Occipital lobe (tissue), 2 donors: ENCODE results near the gene APOLD1. TPM values are rescaled to one million over a fixed set of nuclear protein-coding genes. Genes with fewer than 3 reads are reported as not detected.
A peak's percentile ranks its signal among the peaks of the same experiment; 100 is the strongest.
"Not testable (repeated sequence)": the region's sequence is repeated elsewhere in the genome, so short reads cannot be mapped to it uniquely, and the experiment has no call there.

ENCODE experiments used
- DNase-seq: peaks from one replicate; lab custom pipeline; 2025; lab: John Stamatoyannopoulos, UW
- total RNA-seq: library from RNA; depleted of rRNA; stranded (reverse); fragments of >200 nt; gene quantifications from one replicate; pipeline ENCODE4 v1.2.3, GENCODE V29; 2014

Gene APOLD1
- total RNA-seq, 1 donor from 2014 or later = 42.9 TPM

DNA sequence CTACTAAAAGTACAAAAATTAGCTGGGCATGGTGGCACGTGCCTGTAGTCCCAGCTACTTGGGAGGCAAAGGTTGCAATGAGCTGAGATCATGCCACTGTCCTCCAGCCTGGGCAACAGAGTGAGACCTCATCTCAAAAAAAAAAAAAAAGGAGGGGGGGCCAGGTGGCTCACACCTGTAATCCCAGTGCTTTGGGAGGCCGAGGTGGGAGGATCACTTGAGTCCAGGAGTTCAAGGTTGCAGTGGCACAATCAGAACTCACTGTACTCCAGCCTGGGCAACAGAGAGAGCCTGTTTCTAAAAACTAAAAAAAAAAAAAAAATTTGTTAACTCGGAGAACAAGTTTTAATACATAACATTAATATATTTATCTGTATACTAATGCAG is 22.1 kb downstream of the APOLD1 start:
- not testable (repeated sequence) for DNase-seq

DNA sequence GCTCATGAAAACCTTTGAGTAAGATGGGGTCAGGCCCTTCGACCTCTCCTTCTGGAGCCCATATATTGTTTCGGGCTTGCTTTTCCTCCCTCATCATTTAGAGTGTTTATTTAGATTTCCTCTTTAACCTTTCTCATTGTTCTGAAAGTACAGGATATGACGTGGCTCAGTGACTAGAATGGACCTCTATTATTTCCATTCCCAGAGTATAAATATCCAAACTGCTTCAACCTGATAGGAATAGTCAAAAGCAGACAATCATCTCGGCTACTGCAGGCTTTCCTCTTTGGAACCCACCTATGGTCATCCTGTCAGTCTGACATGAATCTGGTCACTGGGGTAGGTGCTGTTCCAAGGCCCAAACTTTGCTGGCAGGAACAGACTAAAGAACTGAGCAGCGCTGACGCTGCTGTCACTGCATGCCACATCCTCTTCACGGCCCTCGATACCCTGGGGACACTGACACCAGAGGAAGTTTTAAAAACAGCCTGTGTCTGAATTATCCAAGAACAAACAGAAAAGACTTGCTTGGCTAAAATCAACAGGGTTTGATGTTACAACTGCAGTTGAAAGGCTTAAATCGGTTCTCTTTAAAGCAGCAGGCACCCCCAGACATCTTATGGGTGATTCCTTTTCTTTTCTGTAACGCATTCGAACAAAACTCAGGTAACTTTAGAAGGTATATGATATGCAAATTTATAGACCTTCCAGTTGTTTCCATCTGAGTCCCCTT is 22.7 kb downstream of the APOLD1 start:
- no peak for DNase-seq

DNA sequence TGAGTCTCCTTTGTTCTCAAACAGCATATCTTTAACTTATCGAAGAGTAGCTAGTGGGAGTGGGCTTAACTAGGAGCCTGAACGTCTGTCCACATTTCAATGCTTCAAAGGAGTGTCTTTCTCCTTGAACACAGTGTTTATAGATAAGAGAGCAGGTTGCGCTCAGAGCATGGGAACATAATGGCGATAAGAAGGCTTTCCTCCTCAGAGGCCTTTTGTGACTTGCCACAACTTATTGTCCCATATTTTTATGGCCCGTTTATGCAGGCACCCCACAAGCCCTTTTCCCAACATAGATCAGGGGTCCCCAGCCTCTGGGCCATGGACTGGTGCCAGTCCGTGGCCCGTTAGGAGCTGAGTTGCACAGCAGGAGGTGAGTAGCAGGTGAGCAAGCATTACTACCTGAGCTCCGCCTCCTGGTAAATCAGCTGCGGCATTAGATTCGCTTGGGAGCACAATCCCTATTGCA is 25.1 kb downstream of the APOLD1 start:
- DNase-seq = no peak

DNA sequence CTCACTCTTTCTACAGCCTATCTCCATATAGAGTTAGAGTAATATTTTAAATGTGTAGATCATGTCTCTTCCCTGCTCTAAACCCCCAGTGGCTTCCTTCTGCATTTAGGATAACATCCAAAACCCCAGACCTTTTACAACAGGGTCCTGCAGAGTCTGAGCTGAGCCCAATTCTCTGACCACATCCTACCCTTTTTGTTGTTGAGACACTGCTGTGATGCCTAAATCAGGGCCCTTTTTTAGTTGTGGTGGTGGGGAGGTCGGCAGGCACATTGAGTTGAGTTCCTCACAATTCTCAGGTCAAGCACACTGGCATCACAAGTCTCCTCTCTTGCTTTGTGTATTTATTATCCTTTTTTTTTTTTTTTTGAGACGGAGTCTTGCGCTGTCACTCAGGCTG is 25.9 kb downstream of the APOLD1 start:
- DNase-seq = no peak

DNA sequence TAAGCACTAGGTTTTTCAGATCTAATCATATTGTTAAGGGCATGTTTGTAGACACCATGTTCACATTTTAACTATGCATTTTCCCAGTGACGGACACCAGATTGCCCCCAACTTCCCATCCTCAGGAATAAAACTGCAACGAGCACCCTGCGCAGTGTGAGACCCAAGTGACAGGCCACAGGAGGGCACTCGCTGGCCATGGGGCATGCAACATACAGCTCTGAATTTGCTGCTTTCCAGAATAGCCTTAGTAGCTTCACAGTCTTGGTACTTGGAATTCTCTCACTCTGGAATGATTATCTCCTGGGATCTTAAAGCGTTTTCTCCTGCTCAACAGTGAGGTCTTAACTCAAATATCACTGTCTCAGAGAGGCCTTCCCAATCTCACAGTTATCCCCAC is 26.7 kb downstream of the APOLD1 start:
- no peak for DNase-seq

DNA sequence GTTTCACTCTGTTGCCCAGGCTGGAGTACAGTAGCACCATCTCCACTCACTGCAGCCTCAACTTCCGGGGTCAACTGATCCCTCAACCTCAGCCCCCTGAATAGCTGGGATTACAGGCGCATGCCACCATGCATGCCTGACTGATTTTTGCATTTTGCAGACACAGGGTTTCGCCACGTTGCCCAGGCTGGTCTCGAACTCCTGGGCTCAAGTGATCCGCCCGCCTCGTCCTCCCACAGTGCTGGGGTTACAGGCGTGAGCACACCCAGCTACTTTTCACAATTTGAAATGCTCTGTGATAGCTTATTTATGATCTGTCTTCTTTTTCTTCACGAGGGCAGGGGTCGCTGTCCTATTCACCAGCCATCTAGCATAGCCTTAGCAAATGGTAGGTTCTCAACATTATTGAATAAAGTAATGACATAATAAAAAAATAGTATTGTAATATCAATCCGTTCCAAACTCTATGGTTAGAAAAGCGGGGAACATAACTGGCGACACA is 27.2 kb downstream of the APOLD1 start:
- DNase-seq = no peak

DNA sequence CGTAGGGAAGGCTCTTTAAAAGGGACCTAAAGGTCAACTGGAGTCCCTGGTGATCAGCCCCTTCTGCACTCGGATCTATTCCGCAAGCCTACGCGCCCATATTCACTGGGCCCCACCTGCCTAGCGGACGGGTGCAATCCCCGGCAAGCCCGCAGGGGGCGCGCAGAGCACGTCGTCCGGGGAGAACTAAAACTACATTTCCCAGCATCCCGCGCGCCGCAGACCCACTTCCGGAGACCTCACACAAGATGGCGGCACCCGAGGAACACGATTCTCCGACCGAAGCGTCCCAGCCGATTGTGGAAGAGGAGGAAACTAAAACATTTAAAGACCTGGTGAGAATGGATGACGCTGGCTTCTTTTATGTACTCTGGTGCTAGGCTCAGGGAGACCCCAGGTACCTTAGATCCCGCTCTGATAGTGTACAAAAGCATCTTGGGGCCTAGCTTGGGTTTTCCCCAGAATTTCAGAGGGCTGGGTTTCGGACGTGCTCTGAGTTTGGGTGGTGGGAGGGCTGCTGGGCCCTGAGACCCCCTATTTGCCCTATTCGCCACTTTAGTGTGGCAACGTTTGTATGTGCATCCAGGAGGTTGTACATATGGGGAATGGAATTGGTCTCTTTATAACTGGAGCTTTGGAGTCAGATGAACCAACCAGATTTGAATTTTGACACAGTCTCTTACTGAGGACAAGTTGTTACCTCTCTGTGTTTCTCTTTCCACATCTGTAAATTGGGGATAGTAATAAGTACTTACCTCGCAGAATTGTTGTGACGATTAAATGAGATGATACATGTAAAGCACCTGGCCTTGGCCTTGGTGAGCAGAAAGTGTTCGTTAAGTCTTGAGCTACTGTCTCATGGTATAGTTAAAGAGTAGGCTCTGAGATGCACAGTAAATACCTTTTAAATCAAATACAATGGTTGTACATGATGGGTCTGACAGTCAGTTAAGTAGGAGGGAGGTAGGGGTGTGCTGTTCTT is 28.0 kb downstream of the APOLD1 start, which contains the start of gene DDX47:
TSS of gene DDX47 (plus strand) at position 227 of the 982 bp plus-strand sequence. CDS start at position 249, 22 bp downstream.
- peak; percentile 81 for DNase-seq

DNA sequence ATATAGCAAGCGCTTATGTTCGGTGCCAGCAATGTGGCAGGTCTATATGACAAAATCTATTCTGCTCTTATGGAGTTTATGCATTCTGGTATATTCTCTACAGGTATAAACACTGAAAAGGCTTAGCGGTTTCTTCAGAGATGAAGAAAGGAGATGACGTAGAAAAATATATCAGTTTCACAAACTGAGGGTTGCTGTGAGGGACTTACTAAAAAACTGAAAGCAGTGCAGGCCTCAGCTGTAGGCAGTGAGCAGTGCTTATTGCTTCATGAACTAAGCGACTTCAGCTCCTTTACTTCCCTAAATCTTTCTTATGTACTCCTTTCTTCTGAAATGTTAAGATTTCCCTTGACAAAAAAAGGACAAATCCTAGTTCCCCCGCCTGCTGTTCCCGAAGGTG is 32.2 kb downstream of the APOLD1 start:
- DNase-seq = no peak

DNA sequence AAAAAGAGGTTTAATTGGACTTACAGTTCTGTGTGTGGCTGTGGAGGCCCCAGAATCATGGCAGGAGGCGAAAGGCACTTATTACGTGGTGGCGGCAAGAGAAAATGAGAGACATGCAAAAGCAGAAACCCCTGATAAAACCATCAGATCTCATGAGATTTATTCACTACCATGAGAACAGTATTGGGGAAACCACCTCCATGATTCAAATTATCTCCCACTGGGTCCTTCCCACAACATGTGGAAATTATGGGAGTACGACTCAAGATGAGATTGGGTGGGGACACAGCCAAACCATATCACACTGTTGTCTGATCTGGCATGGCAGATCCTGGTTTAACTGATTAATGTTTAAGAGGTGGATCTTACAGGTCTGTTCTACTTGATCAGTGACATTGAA is 33.2 kb downstream of the APOLD1 start:
- no peak for DNase-seq

DNA sequence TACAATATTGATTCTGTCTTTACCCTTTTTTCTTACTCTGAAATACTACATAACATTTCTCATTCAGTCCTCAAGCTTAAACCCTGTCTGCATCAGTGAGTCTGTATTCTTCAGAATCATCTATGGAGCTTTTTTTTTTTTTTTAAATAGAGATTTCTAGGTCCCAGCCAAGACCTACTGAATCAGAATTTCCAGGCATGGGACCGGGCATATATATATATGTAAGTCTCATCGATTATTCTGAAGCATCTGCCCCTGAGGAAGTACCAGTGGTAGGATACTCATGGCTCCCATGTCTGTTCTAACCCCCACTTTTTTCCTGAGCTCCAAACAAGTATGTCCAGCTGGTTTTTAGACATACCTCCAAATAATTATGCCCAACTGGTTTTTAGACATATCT is 33.8 kb downstream of the APOLD1 start:
- DNase-seq = no peak

DNA sequence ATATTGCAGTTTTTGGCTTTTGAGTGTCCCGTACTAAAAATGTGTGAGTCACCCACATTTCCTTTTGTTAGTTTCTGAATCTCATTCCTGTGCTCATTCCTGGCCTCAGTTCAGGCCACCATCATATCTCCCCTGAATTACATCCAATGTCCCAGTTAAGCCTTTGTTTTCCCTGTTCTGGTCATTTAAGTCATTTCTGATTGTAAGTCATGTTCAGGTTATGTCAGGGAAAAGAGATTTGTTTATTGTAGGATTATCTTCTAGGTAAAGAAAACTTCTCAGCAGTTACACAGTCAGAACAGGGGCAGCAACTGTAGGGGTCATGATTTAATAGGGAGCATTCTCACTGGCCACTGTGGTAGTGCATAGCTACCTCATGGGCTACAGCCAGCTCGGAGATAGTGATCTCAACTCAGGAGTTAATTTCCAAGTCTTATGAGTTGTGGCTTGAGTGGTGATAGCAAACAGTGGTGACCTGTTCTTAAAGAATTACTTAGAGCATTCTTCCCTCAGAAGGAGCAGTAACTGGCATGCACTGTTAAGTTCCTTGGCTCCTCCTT is 34.4 kb downstream of the APOLD1 start:
- no peak for DNase-seq

DNA sequence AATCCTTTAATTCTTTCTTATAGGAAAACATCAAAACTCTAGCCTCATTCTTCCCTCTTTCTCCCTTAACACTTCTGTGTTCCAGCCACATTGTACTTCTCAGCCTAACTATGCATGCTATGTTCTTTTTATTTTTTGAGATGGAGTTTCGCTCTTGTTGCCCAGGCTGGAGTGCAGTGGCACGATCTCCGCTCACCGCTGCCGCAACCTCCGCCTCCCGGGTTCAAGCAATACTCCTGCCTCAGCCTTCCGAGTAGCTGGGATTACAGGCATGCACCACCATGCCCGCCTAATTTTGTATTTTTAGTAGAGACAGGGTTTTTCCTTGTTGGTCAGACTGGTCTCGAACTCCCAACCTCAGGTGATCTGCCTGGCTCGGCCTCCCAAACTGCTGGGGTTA is 34.9 kb downstream of the APOLD1 start:
- not testable (repeated sequence) for DNase-seq

DNA sequence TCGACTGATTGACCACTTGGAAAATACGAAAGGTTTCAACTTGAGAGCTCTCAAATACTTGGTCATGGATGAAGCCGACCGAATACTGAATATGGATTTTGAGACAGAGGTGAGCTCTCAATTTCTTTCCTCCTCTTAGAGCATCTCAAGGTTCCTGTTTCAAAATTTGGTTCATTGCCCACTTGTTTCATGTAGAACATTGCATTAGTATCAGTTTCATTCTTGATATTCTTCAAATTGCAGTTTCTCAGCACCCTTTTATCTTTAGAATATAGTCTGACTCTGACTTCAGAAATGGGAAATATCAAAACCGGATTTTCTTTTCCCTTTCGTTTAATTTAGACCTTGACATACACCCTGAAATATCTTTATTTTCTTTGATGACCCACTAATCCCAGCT is 36.5 kb downstream of the APOLD1 start:
- no peak for DNase-seq

DNA sequence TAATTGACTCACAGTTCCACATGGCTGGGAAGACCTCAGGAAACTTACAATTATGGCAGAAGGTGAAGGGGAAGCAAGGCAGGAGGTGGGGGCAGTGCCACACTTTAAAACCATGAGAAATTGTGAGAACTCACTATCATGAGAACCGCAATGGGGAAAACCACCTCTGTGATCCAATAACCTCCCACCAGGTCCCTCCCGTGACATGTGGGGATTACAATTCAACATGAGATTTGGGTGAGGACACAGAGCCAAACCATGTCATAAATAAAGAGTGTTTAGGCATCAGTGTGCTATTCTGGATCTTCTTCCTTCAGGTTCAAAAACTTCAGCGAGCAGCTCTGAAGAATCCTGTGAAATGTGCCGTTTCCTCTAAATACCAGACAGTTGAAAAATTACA is 37.4 kb downstream of the APOLD1 start:
- no peak for DNase-seq

DNA sequence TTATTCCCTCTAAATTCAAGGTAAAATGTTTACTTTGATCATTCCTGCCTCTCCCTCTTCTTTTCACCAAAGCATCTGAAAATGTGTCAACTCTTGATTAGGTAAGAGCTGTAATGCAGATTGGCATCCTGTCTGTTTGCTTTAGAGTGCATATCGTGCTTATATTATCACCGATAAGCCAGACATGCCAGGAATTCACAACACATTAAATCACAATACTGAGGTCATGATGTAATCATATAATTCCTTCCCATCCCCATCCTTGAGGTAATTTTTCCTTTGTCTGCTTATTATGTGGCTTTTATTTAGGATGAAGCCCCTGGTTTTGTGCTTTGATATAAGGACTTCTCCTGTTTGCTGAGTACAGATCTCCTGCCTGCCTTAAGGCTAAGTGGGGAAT is 37.8 kb downstream of the APOLD1 start:
- no peak for DNase-seq

DNA sequence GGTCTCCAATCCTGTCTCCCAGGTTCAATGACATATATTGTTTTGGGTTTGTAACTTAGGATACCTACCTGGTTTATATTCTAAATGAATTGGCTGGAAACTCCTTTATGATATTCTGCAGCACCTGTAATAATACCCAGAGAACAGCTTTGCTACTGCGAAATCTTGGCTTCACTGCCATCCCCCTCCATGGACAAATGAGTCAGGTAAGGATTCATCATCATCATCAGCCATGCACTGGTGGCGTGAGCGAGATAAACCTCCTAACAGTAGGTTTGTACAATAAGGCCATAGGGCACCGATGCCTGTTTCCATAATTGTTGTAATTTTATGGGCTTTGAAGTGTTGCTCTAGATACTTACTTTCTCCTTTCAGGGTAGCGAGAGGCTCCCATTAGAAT is 38.4 kb downstream of the APOLD1 start:
- no peak for DNase-seq

DNA sequence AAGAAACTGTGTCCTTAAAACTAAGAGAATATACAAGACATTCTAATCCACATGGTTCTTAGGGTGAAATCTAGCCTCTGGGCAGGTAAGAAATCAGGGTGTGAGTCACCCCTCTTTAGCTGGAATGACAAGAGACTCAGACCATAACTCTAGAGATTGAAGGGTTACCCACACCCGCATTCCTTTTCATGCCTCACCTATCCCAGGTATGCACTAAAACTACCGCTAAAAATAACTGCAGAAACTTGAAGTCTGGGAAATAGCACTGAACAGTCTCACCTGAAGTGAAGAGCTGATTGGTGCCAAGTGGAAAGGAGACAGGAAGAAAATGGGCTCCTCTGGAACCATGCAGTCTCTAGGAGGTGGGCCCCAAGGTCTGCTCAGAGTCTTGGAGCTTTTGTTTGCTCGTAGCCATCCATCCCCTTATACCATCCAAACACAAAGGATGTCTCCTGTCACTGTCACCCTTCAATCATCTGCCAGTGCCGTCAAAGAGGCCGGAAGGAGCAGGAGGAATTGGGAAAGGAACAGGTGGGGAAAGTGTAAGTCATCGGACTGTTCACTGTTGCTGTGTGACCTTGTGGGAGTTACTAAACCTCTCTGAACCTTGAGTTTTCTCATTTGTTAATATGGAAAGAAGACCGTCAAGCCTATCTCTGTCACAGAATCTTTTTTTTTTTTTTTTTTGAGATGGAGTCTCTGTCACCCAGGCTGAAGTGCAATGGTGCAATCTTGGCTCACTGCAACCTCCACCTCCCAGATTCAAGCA is 50.1 kb downstream of the APOLD1 start:
- DNase-seq = no peak

DNA sequence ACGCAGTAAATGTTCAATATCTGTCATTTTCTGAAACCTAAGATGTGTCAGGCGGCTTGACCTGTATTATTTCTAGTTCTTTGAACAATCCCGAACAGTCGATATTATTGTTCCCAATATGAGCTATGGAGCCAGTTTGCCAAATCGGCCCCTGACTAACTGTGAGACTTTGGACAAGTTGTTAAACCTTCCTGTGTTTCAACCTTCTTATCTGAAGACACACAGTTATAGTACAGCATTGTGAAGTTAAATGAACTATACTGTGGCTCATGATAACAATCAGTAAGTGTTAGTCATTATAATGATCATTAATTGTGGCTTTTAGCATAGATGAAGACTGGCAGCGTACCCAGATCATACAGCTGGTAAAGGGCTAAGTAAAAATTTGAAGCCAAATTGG is 51.1 kb downstream of the APOLD1 start:
- DNase-seq = no peak

DNA sequence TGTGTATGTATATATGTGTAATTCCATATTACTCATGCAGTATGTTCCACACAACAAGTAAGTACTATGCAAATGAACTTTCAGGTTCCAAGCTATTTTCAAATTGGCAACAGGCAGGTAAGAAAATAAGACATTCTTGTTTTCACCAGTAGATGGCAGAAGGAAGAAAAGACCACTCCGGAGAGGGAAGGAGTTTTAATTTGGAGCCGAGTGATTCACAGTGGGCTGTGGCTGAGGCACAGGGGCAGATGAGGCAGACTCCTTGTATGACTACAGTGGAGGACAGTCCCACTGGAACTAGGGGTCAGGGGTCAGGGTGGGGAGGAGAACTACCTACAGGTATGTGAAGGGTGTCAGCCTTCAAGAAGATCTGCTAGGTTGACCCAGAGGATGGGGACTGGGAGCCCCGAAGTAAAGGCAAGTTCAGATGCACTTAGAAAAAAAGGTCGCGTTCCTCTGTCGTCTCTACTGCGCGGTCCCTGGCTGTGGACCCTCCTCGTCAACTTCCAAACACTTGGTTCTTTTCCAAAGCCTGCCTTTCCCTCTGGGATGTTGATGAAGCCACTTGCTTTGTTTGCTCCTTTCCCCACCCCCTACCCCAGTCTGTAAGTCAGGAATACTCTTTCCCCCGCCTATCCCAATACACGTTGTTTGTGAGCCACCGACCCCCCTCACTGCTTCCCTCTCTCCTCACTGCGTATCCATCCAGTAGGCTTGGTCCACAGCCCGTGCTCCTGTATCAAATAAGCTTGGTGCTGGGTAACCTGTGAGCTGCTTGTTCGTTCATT is 51.8 kb downstream of the APOLD1 start:
- DNase-seq = no peak

DNA sequence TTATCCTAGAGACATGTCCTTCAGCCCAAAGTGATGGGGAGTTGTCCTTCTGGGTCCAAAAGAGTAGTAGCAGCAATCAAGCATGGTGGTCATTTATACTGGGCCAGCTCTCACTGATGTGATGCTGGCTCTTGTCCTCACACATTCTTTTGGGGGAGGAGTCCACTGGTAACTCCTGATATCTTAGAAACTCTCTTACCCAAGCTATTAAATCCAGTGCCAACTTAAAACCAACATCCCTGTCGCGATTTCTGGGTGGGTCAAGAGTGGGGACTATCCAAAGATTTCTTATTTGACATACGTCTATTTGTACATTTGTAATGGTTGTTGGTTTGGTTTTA is 52.3 kb downstream of the APOLD1 start:
- no peak for DNase-seq
